ENCODE results near the gene NOL3. TPM values are rescaled to one million over a fixed set of nuclear protein-coding genes. Genes with fewer than 3 reads are reported as not detected.

The NOL3 gene
- total and polyA plus RNA-seq, 2 of the 13 experiments (the other 11 are each of a cell fraction or from before 2014, with no cell fraction given), result 5.7 to 20.5 TPM

GRCh38 chr16:67177743-67178699 lies 7.7 kb downstream of the NOL3 start (continued):
- TF ChIP-seq ZNF687 (CRISPR knock-in tag; IDR thresholded peaks at IDR 0.05) (peak; percentile 93), CBX1 (IDR thresholded peaks at IDR 0.05; ENCODE audit: low read depth) (no peak), NCOA5 (CRISPR knock-in tag; IDR thresholded peaks at IDR 0.05) (no peak), CREB3 (CRISPR knock-in tag; IDR thresholded peaks at IDR 0.05) (no peak), ZNF232 (CRISPR knock-in tag; IDR thresholded peaks at IDR 0.05; ENCODE audit: borderline replicate concordance) (peak; percentile 36; the same call in 1 of the 2 replicates), ZNF614 (CRISPR knock-in tag; IDR thresholded peaks at IDR 0.05; ENCODE audit: borderline replicate concordance) (no peak), U2AF2 (IDR thresholded peaks at IDR 0.05; ENCODE audit: low read depth, low read length) (no peak), ZNF10 (CRISPR knock-in tag; IDR thresholded peaks at IDR 0.05; ENCODE audit: borderline replicate concordance, low read depth) (no peak), HNF4A (CRISPR knock-in tag; IDR thresholded peaks at IDR 0.05) (no peak), MXI1 (IDR thresholded peaks at IDR 0.05; ENCODE audit: borderline replicate concordance, low read depth, low read length) (peak; percentile 62; the same call in 1 of the 3 replicates), NR3C1 (CRISPR knock-in tag; IDR thresholded peaks at IDR 0.05) (no peak), ZNF318 (CRISPR knock-in tag; IDR thresholded peaks at IDR 0.05) (peak; percentile 41; the same call in 1 of the 2 replicates), TERF1 (CRISPR knock-in tag; IDR thresholded peaks at IDR 0.05) (no peak), KDM4B (CRISPR knock-in tag; IDR thresholded peaks at IDR 0.05) (no peak)
